Endodermal cell (in vitro differentiated cells): ENCODE data around the gene BTNL9. TPM values are rescaled to one million over a fixed set of nuclear protein-coding genes. Genes with fewer than 3 reads are reported as not detected.
A peak's percentile ranks its signal among the peaks of the same experiment; 100 is the strongest.
"Not testable (repeated sequence)": the region's sequence is repeated elsewhere in the genome, so short reads cannot be mapped to it uniquely, and the experiment has no call there.

ENCODE experiments used
- DNase-seq: peaks from one replicate; pipeline ENCODE4 v3.0.0-alpha.2; 2017
- H3K27ac ChIP-seq: 2 replicates; pipeline ENCODE4 v1.5.1; 2013; ENCODE audit warnings: mild to moderate bottlenecking, low read depth, low read length, moderate library complexity
- H3K27me3 ChIP-seq: 2 replicates; pipeline ENCODE4 v1.6.1; 2013; ENCODE audit warnings: mild to moderate bottlenecking, low read length, moderate library complexity; ENCODE audit not compliant: insufficient read depth, control insufficient read depth, poor library complexity, severe bottlenecking
- H3K36me3 ChIP-seq: 2 replicates; pipeline ENCODE4 v1.7.0; 2013; ENCODE audit warnings: mild to moderate bottlenecking, low read length, moderate library complexity; ENCODE audit not compliant: control insufficient read depth, insufficient read depth
- H3K4me1 ChIP-seq: one replicate; pipeline ENCODE4 v1.7.0; 2013; ENCODE audit warnings: low read length; ENCODE audit not compliant: control insufficient read depth, insufficient read depth
- H3K4me3 ChIP-seq: 2 replicates; pipeline ENCODE4 v1.5.1; 2013; ENCODE audit warnings: mild to moderate bottlenecking, low read length, moderate library complexity
- H3K9ac ChIP-seq: 2 replicates; pipeline ENCODE4 v1.6.1; 2013; ENCODE audit warnings: mild to moderate bottlenecking, low read length, moderate library complexity; ENCODE audit not compliant: poor library complexity, severe bottlenecking; ENCODE audit errors: extremely low read depth
- H3K9me3 ChIP-seq: 2 replicates; pipeline ENCODE4 v1.6.1; 2013; ENCODE audit warnings: mild to moderate bottlenecking, low read length, moderate library complexity; ENCODE audit not compliant: control insufficient read depth
- H3K27ac Mint-ChIP-seq: 2 replicates; pipeline ENCODE4 v1.8.0; 2020; ENCODE audit warnings: mixed read lengths
- H3K27me3 Mint-ChIP-seq: 2 replicates; pipeline ENCODE4 v1.8.0; 2021; ENCODE audit warnings: mild to moderate bottlenecking, mixed read lengths; ENCODE audit not compliant: insufficient read depth
- H3K36me3 Mint-ChIP-seq: 2 replicates; pipeline ENCODE4 v1.8.0; 2020; ENCODE audit warnings: low read depth, mixed read lengths
- H3K4me1 Mint-ChIP-seq: 2 replicates; pipeline ENCODE4 v1.8.0; 2020; ENCODE audit warnings: mixed read lengths
- H3K4me3 Mint-ChIP-seq: 2 replicates; pipeline ENCODE4 v1.8.0; 2020; ENCODE audit warnings: mild to moderate bottlenecking, moderate library complexity, mixed read lengths
- H3K9me3 Mint-ChIP-seq: 2 replicates; pipeline ENCODE4 v1.8.0; 2020; ENCODE audit warnings: mild to moderate bottlenecking, mixed read lengths
- WGBS, 2 experiments: methylation state at CpG; one replicate each; pipeline versions ENCODE4 v1.1.5 to v1.1.7; 2013; ENCODE audit warnings: missing lambda C conversion rate in 2 of 2, mixed read lengths in 1 of 2; ENCODE audit not compliant: insufficient coverage in 1 of 2, insufficient read length in 1 of 2; 5-methylcytosine and 5-hydroxymethylcytosine counted together
- total RNA-seq, 2 donors: library from RNA; stranded (reverse); fragmentation: NEBNext Ultra II Directional in 1 of 2; extraction: Animal tissue kit (Norgen Biotek cat#: 25700) in 1 of 2; gene quantifications; 2 replicates in 1 of 2; 3 replicates in 1 of 2; pipeline ENCODE4 v1.2.1, GENCODE V29; 2021
- TF ChIP-seq, protein P1 (sequence below): fragments of 200-600 bp; sonication (generic); conservative IDR thresholded peaks from 2 replicates; pipeline ENCODE4 v1.5.0; 2021; ENCODE audit warnings: antibody characterized with exemption, mild to moderate bottlenecking

Gene BTNL9
- total RNA-seq, 2 donors from 2014 or later, result not detected

DNA sequence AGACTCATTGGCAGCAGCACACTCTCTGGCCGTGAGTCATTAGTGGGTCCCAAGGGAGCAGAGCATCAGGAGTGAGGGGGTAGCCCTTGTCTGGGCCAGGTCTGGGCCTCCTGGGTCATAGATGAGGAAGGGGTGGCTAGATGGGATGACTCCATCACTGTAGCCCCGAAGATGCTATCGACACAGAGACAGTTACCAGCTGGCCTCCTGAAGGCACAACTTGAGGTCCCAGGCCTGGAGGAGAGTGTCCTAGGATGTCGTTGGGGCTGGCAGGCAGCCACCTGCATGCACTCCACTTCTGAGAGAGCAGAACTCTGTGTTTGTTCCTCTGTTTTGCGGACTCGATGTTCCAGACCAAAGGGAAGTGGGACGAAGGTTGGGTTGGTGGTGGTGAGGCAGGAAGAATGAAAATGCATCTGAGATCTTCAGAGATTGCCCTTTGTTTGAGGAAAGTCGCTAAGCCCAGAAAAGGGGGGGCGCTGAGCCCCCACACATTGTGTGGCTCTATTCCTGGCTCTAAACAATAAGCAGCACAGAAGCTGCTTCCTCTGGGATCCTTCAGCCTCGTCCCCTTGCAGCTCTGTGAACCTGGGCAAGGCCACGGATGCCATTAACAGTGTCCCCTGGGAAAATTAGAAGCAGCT is 4.7 kb downstream of the BTNL9 start:
- Mint-ChIP-seq H3K36me3 (no peaks in the 10 kb centered on the region), H3K9me3 (no peaks in the 10 kb centered on the region)
- WGBS, 2 experiments, result 65 to 85% methylated on average over 9 to 11 of the region's 11 CpGs

DNA sequence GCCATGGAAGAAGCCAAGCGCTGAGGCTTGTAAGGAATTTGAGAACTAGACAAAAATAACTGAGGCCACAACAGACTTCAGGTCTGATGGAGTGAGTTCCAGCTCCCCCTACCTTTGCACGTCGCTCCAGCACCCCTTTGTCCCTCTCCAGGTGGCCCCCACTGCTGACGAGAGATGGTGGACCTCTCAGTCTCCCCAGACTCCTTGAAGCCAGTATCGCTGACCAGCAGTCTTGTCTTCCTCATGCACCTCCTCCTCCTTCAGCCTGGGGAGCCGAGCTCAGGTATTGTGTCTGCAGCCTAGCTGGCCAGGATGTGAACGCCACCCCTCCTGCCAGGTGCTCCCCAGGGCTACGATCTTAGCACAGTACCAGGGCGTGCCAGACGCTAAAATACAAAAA is 5.2 kb downstream of the BTNL9 start:
- no peaks in the 10 kb centered on the region for H3K9me3 Mint-ChIP-seq
- peaks cover 37% of the 10 kb centered on the region for H3K27me3 Mint-ChIP-seq
- H3K27ac Mint-ChIP-seq, result no peak overlapping the region
- TF ChIP-seq, protein P1, sequence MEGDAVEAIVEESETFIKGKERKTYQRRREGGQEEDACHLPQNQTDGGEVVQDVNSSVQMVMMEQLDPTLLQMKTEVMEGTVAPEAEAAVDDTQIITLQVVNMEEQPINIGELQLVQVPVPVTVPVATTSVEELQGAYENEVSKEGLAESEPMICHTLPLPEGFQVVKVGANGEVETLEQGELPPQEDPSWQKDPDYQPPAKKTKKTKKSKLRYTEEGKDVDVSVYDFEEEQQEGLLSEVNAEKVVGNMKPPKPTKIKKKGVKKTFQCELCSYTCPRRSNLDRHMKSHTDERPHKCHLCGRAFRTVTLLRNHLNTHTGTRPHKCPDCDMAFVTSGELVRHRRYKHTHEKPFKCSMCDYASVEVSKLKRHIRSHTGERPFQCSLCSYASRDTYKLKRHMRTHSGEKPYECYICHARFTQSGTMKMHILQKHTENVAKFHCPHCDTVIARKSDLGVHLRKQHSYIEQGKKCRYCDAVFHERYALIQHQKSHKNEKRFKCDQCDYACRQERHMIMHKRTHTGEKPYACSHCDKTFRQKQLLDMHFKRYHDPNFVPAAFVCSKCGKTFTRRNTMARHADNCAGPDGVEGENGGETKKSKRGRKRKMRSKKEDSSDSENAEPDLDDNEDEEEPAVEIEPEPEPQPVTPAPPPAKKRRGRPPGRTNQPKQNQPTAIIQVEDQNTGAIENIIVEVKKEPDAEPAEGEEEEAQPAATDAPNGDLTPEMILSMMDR, result no peak
- Histone ChIP-seq H3K4me1 (no peaks in the 10 kb centered on the region), H3K9ac (no peak overlapping the region), H3K9me3 (peaks cover 18% of the 10 kb centered on the region), H3K4me3 (no peak overlapping the region), H3K27me3 (peaks cover 4% of the 10 kb centered on the region), H3K27ac (no peak overlapping the region), H3K36me3 (no peaks in the 10 kb centered on the region)
- DNase-seq, result peak; percentile 40
- WGBS, 2 experiments, result 71 to 92% methylated on average over 1 to 10 of the region's 10 CpGs
- H3K4me1 Mint-ChIP-seq, result no peaks in the 10 kb centered on the region
- no peaks in the 10 kb centered on the region for H3K36me3 Mint-ChIP-seq
- H3K4me3 Mint-ChIP-seq, result no peak overlapping the region

More for the DNA sequence above, 4.7 kb downstream of the BTNL9 start:
- no peak overlapping the region for H3K27ac Mint-ChIP-seq
- Histone ChIP-seq H3K4me1 (no peaks in the 10 kb centered on the region), H3K27ac (no peak overlapping the region), H3K27me3 (no peaks in the 10 kb centered on the region), H3K36me3 (no peaks in the 10 kb centered on the region), H3K4me3 (no peak overlapping the region), H3K9ac (no peak overlapping the region), H3K9me3 (peaks cover 18% of the 10 kb centered on the region)
- no peaks in the 10 kb centered on the region for H3K4me1 Mint-ChIP-seq
- no peak overlapping the region for H3K4me3 Mint-ChIP-seq
- DNase-seq, result peak; percentile 29
- TF ChIP-seq, protein P1, result no peak
- H3K27me3 Mint-ChIP-seq, result peaks cover 37% of the 10 kb centered on the region

DNA sequence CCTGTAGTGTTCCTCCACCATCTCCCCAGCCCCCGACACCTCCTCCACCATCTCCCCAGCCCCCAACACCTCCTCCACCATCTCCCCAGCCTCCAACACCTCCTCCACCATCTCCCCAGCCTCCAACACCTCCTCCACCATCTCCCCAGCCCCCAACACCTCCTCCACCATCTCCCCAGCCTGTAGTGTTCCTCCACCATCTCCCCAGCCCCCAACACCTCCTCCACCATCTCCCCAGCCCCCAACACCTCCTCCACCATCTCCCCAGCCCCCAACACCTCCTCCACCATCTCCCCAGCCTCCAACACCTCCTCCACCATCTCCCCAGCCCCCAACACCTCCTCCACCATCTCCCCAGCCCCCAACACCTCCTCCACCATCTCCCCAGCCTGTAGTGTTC is 5.8 kb downstream of the BTNL9 start:
- H3K9me3 ChIP-seq, result peaks cover 18% of the 10 kb centered on the region
- not testable (repeated sequence) for H3K9ac ChIP-seq, H3K4me1 Mint-ChIP-seq, H3K4me3 Mint-ChIP-seq, H3K4me3 ChIP-seq, H3K9me3 Mint-ChIP-seq, H3K36me3 ChIP-seq, H3K36me3 Mint-ChIP-seq, H3K4me1 ChIP-seq, DNase-seq, H3K27me3 ChIP-seq, H3K27ac Mint-ChIP-seq, H3K27ac ChIP-seq
- WGBS, 2 experiments, result 0% methylated on average over 1 of the region's 1 CpG; no CpG with 5 or more reads in 1 of the 2 experiments
- peaks cover 37% of the 10 kb centered on the region for H3K27me3 Mint-ChIP-seq

DNA sequence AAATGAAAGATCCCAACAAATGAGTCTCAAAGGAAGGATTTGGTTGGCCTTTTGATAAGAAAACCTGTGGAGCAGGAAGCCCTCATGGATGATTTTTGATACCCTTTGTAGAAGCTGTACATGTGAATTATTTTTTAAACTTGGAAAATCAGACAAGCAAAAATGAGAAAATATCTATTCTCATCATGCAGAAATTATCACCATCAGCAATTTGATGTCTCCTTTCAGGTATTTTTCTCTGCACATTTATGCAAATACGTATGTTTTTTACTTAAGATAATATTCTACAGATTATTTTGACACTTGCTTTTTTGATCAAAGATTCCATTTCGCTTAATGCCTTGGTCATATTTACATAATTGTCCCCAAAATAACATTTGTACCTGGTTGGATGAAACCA is 7.2 kb downstream of the BTNL9 start:
- peaks cover 22% of the 10 kb centered on the region for H3K27me3 ChIP-seq
- Mint-ChIP-seq H3K4me1 (no peaks in the 10 kb centered on the region), H3K27me3 (peaks cover 38% of the 10 kb centered on the region), H3K4me3 (no peak overlapping the region), H3K9me3 (no peaks in the 10 kb centered on the region), H3K27ac (no peak overlapping the region), H3K36me3 (no peaks in the 10 kb centered on the region)
- H3K9me3 ChIP-seq, result peaks cover 18% of the 10 kb centered on the region
- no peaks in the 10 kb centered on the region for H3K36me3 ChIP-seq
- no peak overlapping the region for H3K4me3 ChIP-seq
- 59 to 60% methylated on average over 1 to 2 of the region's 2 CpGs for WGBS, 2 experiments
- TF ChIP-seq, protein P1, result no peak
- no peaks in the 10 kb centered on the region for H3K4me1 ChIP-seq
- no peak overlapping the region for H3K9ac ChIP-seq
- no peak for DNase-seq
- H3K27ac ChIP-seq, result no peak overlapping the region
